ENCODE results near the gene KIF1B. TPM values are rescaled to one million over a fixed set of nuclear protein-coding genes. Genes with fewer than 3 reads are reported as not detected.

The KIF1B gene
- total and polyA plus RNA-seq, 9 of the 15 experiments (the other 6 are each of a cell fraction or from before 2014, with no cell fraction given), result 2.8 to 19.8 (median 11.9) TPM

GRCh38 chr1:10263450-10264082, 53.2 kb downstream of the KIF1B start:
- in situ Hi-C loops (cut with MboI), result no loop called here
- Histone ChIP-seq H2AFZ (ENCODE audit: low read depth, low read length) (no peak overlapping the region), H3K9me1 (ENCODE audit: control insufficient read depth, insufficient read depth, low read length) (no peaks in the 10 kb centered on the region), H3K27ac (ENCODE audit: extremely low read depth, low read depth, low read length) (no peak overlapping the region), H4K20me1 (replicated peaks; ENCODE audit: control insufficient read depth, insufficient read depth, low read length) (no peaks in the 10 kb centered on the region), H3K9ac (ENCODE audit: insufficient read depth in 1 of 2, low read depth in 2 of 2, low read length in 2 of 2) (no peak overlapping the region), H3K4me2 (ENCODE audit: insufficient read depth, low read length) (no peak overlapping the region), H3K9me3 (replicated peaks; ENCODE audit: control insufficient read depth, insufficient read depth, low read depth, low read length) (no peaks in the 10 kb centered on the region), H3K4me1 (replicated peaks in 1 of 2; ENCODE audit: control insufficient read depth in 2 of 2, insufficient read depth in 2 of 2, low read length in 2 of 2) (no peaks in the 10 kb centered on the region), H3K4me3 (no peak overlapping the region), H3K36me3 (ENCODE audit: control insufficient read depth, insufficient read depth, low read length) (peaks cover 11% of the 10 kb centered on the region; the same call in 2 of the 3 replicates), H3K79me2 (ENCODE audit: control insufficient read depth, insufficient read depth, low read length) (no peaks in the 10 kb centered on the region), H3K27me3 (ENCODE audit: control insufficient read depth in 2 of 2, insufficient read depth in 2 of 2, low read length in 2 of 2) (no peaks in the 10 kb centered on the region)
- intact Hi-C loops (cut with micrococcal nuclease), result no loop called here
- no TSS peak for BruUV-seq (replicated peaks)
- ChIA-PET CTCF (ENCODE audit: low intra/inter-chr PET ratio) (no interaction called here), POLR2A (interaction anchor here (0.6 kb wide), 1 partner anchor 23 kb away, joined by 4 read pairs; no protein-coding TSS in a partner anchor)
- FAIRE-seq, result no peak
- no peak for ATAC-seq
- WGBS (ENCODE audit: insufficient coverage, low coverage, missing lambda C conversion rate), result 49% methylated on average over 3 of the region's 3 CpGs
- no peak for DNase-seq (ENCODE audit: extremely low read depth in 1 of 4, low spot score in 3 of 4)
- no peak for TF ChIP-seq YY1 (IDR thresholded peaks at IDR 0.05; ENCODE audit: borderline replicate concordance in 1 of 3, control insufficient read depth in 1 of 3, extremely low read depth in 1 of 3, insufficient read depth in 3 of 3, insufficient read length in 1 of 3, insufficient replicate concordance in 2 of 3, low read depth in 1 of 3, low read length in 2 of 3)
- peak; percentile 62 for TF ChIP-seq C11orf30 (IDR thresholded peaks at IDR 0.05; ENCODE audit: low read depth)
- TF ChIP-seq ZNF212 (CRISPR knock-in tag; IDR thresholded peaks at IDR 0.05), result no peak
- no peak for TF ChIP-seq HINFP (tag; conservative IDR thresholded peaks at IDR 0.05; ENCODE audit: low read depth)
- no peak for TF ChIP-seq TOE1 (IDR thresholded peaks at IDR 0.05; ENCODE audit: borderline replicate concordance)
- no peak for TF ChIP-seq TOE1 (CRISPR knock-in tag; IDR thresholded peaks at IDR 0.05; ENCODE audit: borderline replicate concordance, low read depth)
- no peak for TF ChIP-seq MECOM (CRISPR knock-in tag; IDR thresholded peaks at IDR 0.05)
- peak; percentile 75 for TF ChIP-seq MAFF (IDR thresholded peaks at IDR 0.05; ENCODE audit: low read length)
- no peak for TF ChIP-seq GATAD2A (IDR thresholded peaks at IDR 0.05)
- TF ChIP-seq RERE (CRISPR knock-in tag; IDR thresholded peaks at IDR 0.05; ENCODE audit: borderline replicate concordance), result no peak
- TF ChIP-seq ZNF143 (CRISPR knock-in tag; IDR thresholded peaks at IDR 0.05), result no peak
- no peak for TF ChIP-seq L3MBTL2 (IDR thresholded peaks at IDR 0.05)
- TF ChIP-seq MXI1 (IDR thresholded peaks at IDR 0.05; ENCODE audit: low read depth, low read length), result no peak
- TF ChIP-seq ZNF316 (IDR thresholded peaks at IDR 0.05), result peak; percentile 85
- TF ChIP-seq TAF7 (tag; IDR thresholded peaks at IDR 0.05), result no peak
- no peak for TF ChIP-seq FOXA1 (IDR thresholded peaks at IDR 0.05; ENCODE audit: borderline replicate concordance)
